Stimulated activated CD4-positive, alpha-beta T cell treated with anti-CD3 and anti-CD28 coated beads, Interleukin-4, amount 100 ng/mL, for 4 hours (primary cell): ENCODE results near the gene EIF3CL.
"Not testable (repeated sequence)": the region's sequence is repeated elsewhere in the genome, so short reads cannot be mapped to it uniquely, and the experiment has no call there.

Experiments used
- DNase-seq, 2 experiments: peaks; one replicate each; pipeline ENCODE4 v3.0.0-alpha.2; 2020

Gene EIF3CL

GRCh38 chr16:28403220-28404072 is at the start of gene EIF3CL:
EIF3CL (minus strand) TSS chr16:28403841; CDS start chr16:28403618, 223 bp downstream.
- DNase-seq = not testable (repeated sequence)

- DNase-seq = not testable (repeated sequence)
Measured at GRCh38 chr16:28447081-28447480, 43.4 kb upstream of the EIF3CL start.

- not testable (repeated sequence) for DNase-seq
Measured at GRCh38 chr16:28446388-28446787, 42.7 kb upstream of the EIF3CL start.

GRCh38 chr16:28443943-28444342 is 40.3 kb upstream of the EIF3CL start:
- not testable (repeated sequence) for DNase-seq

GRCh38 chr16:28438899-28439298 is 35.3 kb upstream of the EIF3CL start:
- not testable (repeated sequence) for DNase-seq

- DNase-seq = not testable (repeated sequence)
Measured at GRCh38 chr16:28435340-28435739, 31.7 kb upstream of the EIF3CL start.

- DNase-seq = not testable (repeated sequence)
Measured at GRCh38 chr16:28426060-28426680, 22.5 kb upstream of the EIF3CL start.

GRCh38 chr16:28421071-28421750 is 17.6 kb upstream of the EIF3CL start:
- not testable (repeated sequence) for DNase-seq

GRCh38 chr16:28417033-28417432 is 13.4 kb upstream of the EIF3CL start:
- DNase-seq = not testable (repeated sequence)

GRCh38 chr16:28414530-28414929 is 10.9 kb upstream of the EIF3CL start:
- not testable (repeated sequence) for DNase-seq

- not testable (repeated sequence) for DNase-seq
Measured at GRCh38 chr16:28413585-28413984, 9.9 kb upstream of the EIF3CL start.

GRCh38 chr16:28392054-28392453 is 11.6 kb downstream of the EIF3CL start:
- not testable (repeated sequence) for DNase-seq

- not testable (repeated sequence) for DNase-seq
Measured at GRCh38 chr16:28382177-28382867, 21.3 kb downstream of the EIF3CL start.

GRCh38 chr16:28377822-28378221 is 25.8 kb downstream of the EIF3CL start:
- DNase-seq = not testable (repeated sequence)

GRCh38 chr16:28377108-28377625 is 26.5 kb downstream of the EIF3CL start:
- DNase-seq = not testable (repeated sequence)

GRCh38 chr16:28375115-28375514 is 28.5 kb downstream of the EIF3CL start:
- not testable (repeated sequence) for DNase-seq

- not testable (repeated sequence) for DNase-seq
Measured at GRCh38 chr16:28374281-28374680, 29.4 kb downstream of the EIF3CL start.

- DNase-seq = not testable (repeated sequence)
Measured at GRCh38 chr16:28367926-28368325, 35.7 kb downstream of the EIF3CL start.

- DNase-seq = not testable (repeated sequence)
Measured at GRCh38 chr16:28364268-28365173, 39.1 kb downstream of the EIF3CL start.

- not testable (repeated sequence) for DNase-seq
Measured at GRCh38 chr16:28363408-28363807, 40.2 kb downstream of the EIF3CL start, which contains the start of gene NPIPB6. NPIPB6 (minus strand) TSS chr16:28363508; CDS start chr16:28362822, 686 bp downstream.

GRCh38 chr16:28362600-28362999 is 41.0 kb downstream of the EIF3CL start:
- not testable (repeated sequence) for DNase-seq
